K562 (cell line): ENCODE data around the gene TFAP2E. TPM values are rescaled to one million over a fixed set of nuclear protein-coding genes. Genes with fewer than 3 reads are reported as not detected.
A peak's percentile ranks its signal among the peaks of the same experiment; 100 is the strongest.

Source experiments
- ATAC-seq: fragments of 200-7000 bp; cut with Tn5 transposase; 3 replicates; pipeline ENCODE4 v1.9.1; 2020; ENCODE audit warnings: moderate library complexity
- BruUV-seq: library from RNA; stranded (reverse); fragments of 400-500 nt; replicated peaks from 2 replicates; lab custom pipeline; 2021; lab: Mats Ljungman, UMichigan
- CTCF ChIA-PET: fragments of 300-600 bp; formaldehyde crosslinking; extraction: SDS; loops from one replicate; lab custom pipeline; 2021; ENCODE audit warnings: low intra/inter-chr PET ratio; lab: Yijun Ruan, JAX
- POLR2A ChIA-PET: fragments of 300-600, 350-650 bp; sonication (Branson Sonifier 250); formaldehyde crosslinking; extraction: SDS; loops from one replicate; lab custom pipeline; 2021; ENCODE audit warnings: antibody characterized with exemption, inconsistent platforms; lab: Yijun Ruan, JAX
- DNase-seq, 4 experiments: peaks; one replicate each; pipeline versions ENCODE4 v3.0.0 to v3.0.0-alpha.2; 2011 to 2018; ENCODE audit warnings: low spot score in 3 of 4, mixed read lengths in 3 of 4; ENCODE audit errors: extremely low read depth in 1 of 4
- FAIRE-seq: peaks from 2 replicates; lab custom pipeline; 2011; peaks lifted over from hg19 to GRCh38; lab: Jason Lieb, UNC
- H2AFZ ChIP-seq: 2 replicates; pipeline ENCODE4 v1.6.0; 2011; ENCODE audit warnings: low read depth, low read length, control low read depth, inconsistent platforms
- H3K27ac ChIP-seq: fragments of 200-600 bp; 3 replicates; pipeline ENCODE4 v1.8.0; 2011; ENCODE audit warnings: low read depth, mild to moderate bottlenecking, control low read depth, inconsistent platforms, low read length, moderate library complexity, mixed read lengths; ENCODE audit errors: extremely low read depth
- H3K27me3 ChIP-seq, 2 experiments: fragments of 300-600 bp in 1 of 2; 2 replicates in 1 of 2; 3 replicates in 1 of 2; pipeline versions ENCODE4 v1.6.0 to v1.8.0; 2011; ENCODE audit warnings: inconsistent platforms in 2 of 2, low read length in 2 of 2, mild to moderate bottlenecking in 1 of 2, mixed read lengths in 1 of 2, moderate library complexity in 1 of 2; ENCODE audit not compliant: control insufficient read depth in 2 of 2, insufficient read depth in 2 of 2
- H3K36me3 ChIP-seq: fragments of 300-600 bp; 3 replicates; pipeline ENCODE4 v1.8.0; 2011; ENCODE audit warnings: mild to moderate bottlenecking, low read length, inconsistent platforms; ENCODE audit not compliant: control insufficient read depth, insufficient read depth
- H3K4me1 ChIP-seq, 2 experiments: fragments of 200-600 bp in 1 of 2; replicated peaks in 1 of 2; 2 replicates in 1 of 2; 3 replicates in 1 of 2; pipeline versions ENCODE4 v1.5.1 to v1.8.0; 2011; ENCODE audit warnings: inconsistent platforms in 2 of 2, low read length in 2 of 2, mild to moderate bottlenecking in 1 of 2, mixed read lengths in 1 of 2, moderate library complexity in 1 of 2; ENCODE audit not compliant: control insufficient read depth in 2 of 2, insufficient read depth in 2 of 2
- H3K4me2 ChIP-seq: 2 replicates; pipeline ENCODE4 v1.6.1; 2011; ENCODE audit warnings: low read length, control low read depth, inconsistent platforms, mixed read lengths; ENCODE audit not compliant: insufficient read depth
- H3K4me3 ChIP-seq: fragments of 200-600 bp; sonication (generic), shearing (Covaris generic); 2 replicates; pipeline ENCODE4 v1.5.1; 2016; ENCODE audit warnings: control low read depth, inconsistent platforms
- H3K79me2 ChIP-seq: fragments of 200-600 bp; 3 replicates; pipeline ENCODE4 v1.8.0; 2011; ENCODE audit warnings: low read length, inconsistent platforms; ENCODE audit not compliant: control insufficient read depth, insufficient read depth
- H3K9ac ChIP-seq, 2 experiments: 2 replicates each; pipeline versions ENCODE4 v1.6.0 to v1.6.1; 2011; ENCODE audit warnings: low read depth in 2 of 2, low read length in 2 of 2, control low read depth in 1 of 2, inconsistent platforms in 1 of 2, mild to moderate bottlenecking in 1 of 2, mixed read lengths in 1 of 2; ENCODE audit not compliant: insufficient read depth in 1 of 2
- H3K9me1 ChIP-seq: one replicate; pipeline ENCODE4 v1.6.0; 2011; ENCODE audit warnings: inconsistent platforms, mild to moderate bottlenecking, low read length, moderate library complexity; ENCODE audit not compliant: control insufficient read depth, insufficient read depth
- H3K9me3 ChIP-seq: replicated peaks from 2 replicates; pipeline ENCODE4 v1.5.1; 2011; ENCODE audit warnings: low read depth, low read length, inconsistent platforms; ENCODE audit not compliant: control insufficient read depth, insufficient read depth
- H4K20me1 ChIP-seq: replicated peaks from 2 replicates; pipeline ENCODE4 v1.6.1; 2011; ENCODE audit warnings: low read length, inconsistent platforms, mixed read lengths; ENCODE audit not compliant: control insufficient read depth, insufficient read depth
- CBFA2T2 ChIP-seq: fragments of 450-650 bp; conservative IDR thresholded peaks from 2 replicates; pipeline ENCODE4 v1.6.1; 2017; ENCODE audit warnings: mild to moderate bottlenecking
- HDAC2 ChIP-seq: fragments of 450-650 bp; IDR thresholded peaks from 2 replicates; pipeline ENCODE4 v1.6.1; 2016; ENCODE audit warnings: mild to moderate bottlenecking
- HOMEZ ChIP-seq: fragments of 250-450 bp; sonication (Bioruptor Pico); IDR thresholded peaks from 2 replicates; pipeline ENCODE4 v1.4.0; 2020; ENCODE audit warnings: mild to moderate bottlenecking, moderate library complexity
- MCM2 ChIP-seq: fragments of 450-650 bp; IDR thresholded peaks from 2 replicates; pipeline ENCODE4 v1.6.1; 2017; ENCODE audit warnings: low read depth, mild to moderate bottlenecking
- MEIS2 ChIP-seq: fragments of 450-650 bp; IDR thresholded peaks from 2 replicates; pipeline ENCODE4 v1.6.1; 2014; ENCODE audit warnings: mild to moderate bottlenecking; ENCODE audit not compliant: partially characterized antibody
- PHF21A ChIP-seq: fragments of 450-650 bp; IDR thresholded peaks from 2 replicates; pipeline ENCODE4 v1.6.1; 2017; ENCODE audit warnings: low read depth, borderline replicate concordance
- PRDM10 ChIP-seq: fragments of 450-650 bp; IDR thresholded peaks from 2 replicates; pipeline ENCODE4 v1.6.1; 2018; ENCODE audit not compliant: partially characterized antibody
- STAG1 ChIP-seq: sonication (generic); formaldehyde crosslinking; IDR thresholded peaks from 2 replicates; pipeline ENCODE4 v1.5.0; 2020; ENCODE audit warnings: missing genetic modification reagents, borderline replicate concordance
- ZNF436 ChIP-seq: fragments of 250-450, 450-650 bp; sonication (Bioruptor Pico); formaldehyde crosslinking; IDR thresholded peaks from 2 replicates; pipeline ENCODE4 v1.7.0; 2020; ENCODE audit warnings: mild to moderate bottlenecking
- ZNF444 ChIP-seq: fragments of 250-450 bp; sonication (Bioruptor Pico); IDR thresholded peaks from 2 replicates; pipeline ENCODE4 v1.4.0; 2020; ENCODE audit warnings: mild to moderate bottlenecking, moderate library complexity
- ZNF518B ChIP-seq: fragments of 250-450 bp; sonication (Bioruptor Pico); IDR thresholded peaks from 2 replicates; pipeline ENCODE4 v1.5.0; 2021; ENCODE audit warnings: mild to moderate bottlenecking, moderate library complexity
- ZNF699 ChIP-seq: fragments of 250-450 bp; sonication (Bioruptor Pico); IDR thresholded peaks from 2 replicates; pipeline ENCODE4 v1.8.0; 2021; ENCODE audit warnings: mild to moderate bottlenecking, moderate library complexity; ENCODE audit not compliant: insufficient replicate concordance
- WGBS: fragments of 100-300 bp; shearing (Covaris generic); methylation state at CpG from one replicate; pipeline ENCODE4 v1.1.6; 2016; ENCODE audit warnings: low coverage, mixed read lengths; ENCODE audit not compliant: insufficient coverage; ENCODE audit errors: missing lambda C conversion rate; 5-methylcytosine and 5-hydroxymethylcytosine counted together
- in situ Hi-C: fragments of 300-500 bp; cut with MboI; formaldehyde crosslinking; loops from 4 replicates; pipeline ENCODE4 v1.15.0; 2018; ENCODE audit warnings: inconsistent platforms, mixed read lengths
- intact Hi-C: fragments of 100-400 bp; cut with micrococcal nuclease; formaldehyde crosslinking; loops from 2 replicates; pipeline ENCODE4 v1.14.2; 2022
- polyA plus RNA-seq, 8 experiments: library from polyadenylated mRNA; depleted of rRNA in 4 of 8; stranded (reverse) in 5 of 8; unstranded in 3 of 8; fragments of >200 nt; fragmentation: Nextera tagmentation in 2 of 8; fragmentation: Illumina TruSeq in 1 of 8; extraction: Ambion mirVana in 2 of 8; extraction: Trizol in 1 of 8; gene quantifications; 2 replicates each; pipeline versions ENCODE4 v1.2.1 to v1.2.3, GENCODE V29; 2011 to 2014; ENCODE audit warnings: inconsistent platforms in 1 of 8, missing spikeins in 1 of 8
- total RNA-seq, 7 experiments: library from RNA; depleted of rRNA in 6 of 7; stranded (reverse); fragments of >200 nt in 6 of 7; fragmentation: Illumina TruSeq in 2 of 7; extraction: Trizol in 2 of 7; gene quantifications; 2 replicates each; pipeline versions ENCODE4 v1.2.1 to v1.2.3, GENCODE V29; 2011 to 2021; ENCODE audit warnings: low replicate concordance in 1 of 7

TFAP2E gene
- total and polyA plus RNA-seq, 9 of the 15 experiments (the other 6 are each of a cell fraction or from before 2014, with no cell fraction given) = 0.03 to 0.11 (median 0.07) TPM; not detected in 4

- Histone ChIP-seq H3K36me3 (peaks cover 55% of the 10 kb centered on the region; the same call in 2 of the 3 replicates), H3K4me1 (peaks cover 0 to 25% of the 10 kb centered on the region in 2 experiments; a peak in 2 of 5 replicates), H3K79me2 (no peaks in the 10 kb centered on the region), H3K9me3 (no peaks in the 10 kb centered on the region), H3K9me1 (no peaks in the 10 kb centered on the region), H3K4me2 (no peak overlapping the region), H3K27me3 (no peaks in the 10 kb centered on the region), H3K9ac (peak overlapping the region in 1 of 2 experiments; percentile 49; a peak in 1 of 4 replicates), H4K20me1 (peaks cover 23% of the 10 kb centered on the region; the same call in 1 of the 2 replicates), H2AFZ (no peak overlapping the region), H3K4me3 (no peak overlapping the region), H3K27ac (no peak overlapping the region)
- intact Hi-C loops (loop anchor here (1.0 to 5.0 kb wide), 2 partner anchors 113 to 362 kb away; no protein-coding TSS in a partner anchor), in situ Hi-C loops (loop anchor here (5.0 to 10.0 kb wide), 2 partner anchors 117 to 359 kb away; no protein-coding TSS in a partner anchor)
- POLR2A ChIA-PET = interaction anchor here (0.6 to 1.6 kb wide), 8 partner anchors 12 to 632 kb away, joined by 3 to 13 read pairs (median 4); no protein-coding TSS in a partner anchor
- BruUV-seq = no TSS peak
- FAIRE-seq (peak; percentile 98), ATAC-seq (peak; percentile 88), DNase-seq (peak; percentile 85 to 92 (median 86))
- 69% methylated on average over 9 of the region's 9 CpGs for WGBS
- CTCF ChIA-PET = interaction anchor here (0.6 to 3.1 kb wide), 7 partner anchors 18 to 778 kb away, joined by 3 to 17 read pairs (median 4); partner anchors contain the start of gene C1orf216
- TF ChIP-seq ZNF444 (CRISPR knock-in tag) (no peak), ZNF436 (CRISPR knock-in tag) (no peak), PRDM10 (no peak), ZNF518B (CRISPR knock-in tag) (no peak), MCM2 (no peak), ZNF699 (CRISPR knock-in tag) (no peak), STAG1 (CRISPR knock-in tag) (peak; percentile 65; the same call in 1 of the 2 replicates), PHF21A (no peak), MEIS2 (no peak), HDAC2 (no peak), HOMEZ (CRISPR knock-in tag) (no peak), CBFA2T2 (no peak)
Observed at GRCh38 chr1:35564037-35564883, 8.9 kb upstream of the TFAP2E start.
